Hepatocyte (in vitro differentiated cells): ENCODE measurements around the gene NANOS2. TPM values are rescaled to one million over a fixed set of nuclear protein-coding genes. Genes with fewer than 3 reads are reported as not detected.

ENCODE experiments used
- DNase-seq: peaks from one replicate; pipeline ENCODE4 v3.0.0-alpha.2; 2016; ENCODE audit warnings: low spot score
- H2AFZ ChIP-seq: fragments of 200-600 bp; sonication (generic); 2 replicates; pipeline ENCODE4 v1.6.0; 2016; ENCODE audit warnings: antibody characterized with exemption, mild to moderate bottlenecking
- H3K27ac ChIP-seq: fragments of 200-600 bp; sonication (generic); 2 replicates; pipeline ENCODE4 v1.5.1; 2016; ENCODE audit warnings: mild to moderate bottlenecking
- H3K27me3 ChIP-seq: fragments of 200-600 bp; sonication (generic); 2 replicates; pipeline ENCODE4 v1.6.1; 2016
- H3K36me3 ChIP-seq: fragments of 200-600 bp; sonication (generic); replicated peaks from 2 replicates; pipeline ENCODE4 v1.5.1; 2016; ENCODE audit warnings: low read depth; ENCODE audit not compliant: insufficient read depth
- H3K4me1 ChIP-seq: fragments of 200-600 bp; sonication (generic); 2 replicates; pipeline ENCODE4 v1.5.1; 2016; ENCODE audit warnings: mild to moderate bottlenecking, moderate library complexity; ENCODE audit not compliant: insufficient read depth
- H3K4me2 ChIP-seq: fragments of 200-600 bp; sonication (generic); 2 replicates; pipeline ENCODE4 v1.6.0; 2016
- H3K4me3 ChIP-seq: fragments of 200-600 bp; sonication (generic); 2 replicates; pipeline ENCODE4 v1.5.1; 2016; ENCODE audit warnings: mild to moderate bottlenecking
- H3K79me2 ChIP-seq: fragments of 200-600 bp; sonication (generic); 2 replicates; pipeline ENCODE4 v1.6.0; 2017; ENCODE audit warnings: mild to moderate bottlenecking
- H3K9me2 ChIP-seq: fragments of 200-600 bp; sonication (generic); replicated peaks from 2 replicates; pipeline ENCODE4 v1.6.0; 2017; ENCODE audit warnings: mild to moderate bottlenecking; ENCODE audit not compliant: insufficient read depth
- H3K9me3 ChIP-seq: fragments of 200-600 bp; sonication (generic); 2 replicates; pipeline ENCODE4 v1.5.1; 2016; ENCODE audit warnings: low read depth, mild to moderate bottlenecking
- H4K20me1 ChIP-seq: fragments of 200-600 bp; sonication (generic); 2 replicates; pipeline ENCODE4 v1.6.0; 2016; ENCODE audit warnings: mild to moderate bottlenecking; ENCODE audit not compliant: insufficient read depth, poor library complexity, severe bottlenecking
- CTCF ChIP-seq: fragments of 200-600 bp; sonication (generic); IDR thresholded peaks from 2 replicates; pipeline ENCODE4 v1.5.1; 2016; ENCODE audit warnings: antibody characterized with exemption, mild to moderate bottlenecking; ENCODE audit not compliant: poor library complexity
- EZH2 ChIP-seq: fragments of 200-600 bp; sonication (generic); IDR thresholded peaks from 2 replicates; pipeline ENCODE4 v1.6.1; 2016; ENCODE audit warnings: antibody characterized with exemption, mild to moderate bottlenecking, borderline replicate concordance
- EZH2phosphoT487 ChIP-seq: fragments of 200-600 bp; sonication (generic); IDR thresholded peaks from one replicate; pipeline ENCODE4 v1.6.1; 2018; ENCODE audit warnings: antibody characterized with exemption, mild to moderate bottlenecking, low read depth, moderate library complexity; ENCODE audit not compliant: unreplicated experiment, severe bottlenecking
- WGBS: methylation state at CpG from one replicate; pipeline ENCODE4 v1.1.6; 2016; ENCODE audit warnings: low lambda C conversion rate; ENCODE audit errors: missing lambda C conversion rate; 5-methylcytosine and 5-hydroxymethylcytosine counted together
- polyA plus RNA-seq: library from polyadenylated mRNA; unstranded; fragments of >200 nt; fragmentation: Nextera tagmentation; extraction: Ambion mirVana; gene quantifications from 2 replicates; pipeline ENCODE4 v1.2.1, GENCODE V29; 2016
- total RNA-seq: library from RNA; depleted of rRNA; stranded (reverse); fragments of >200 nt; gene quantifications from 2 replicates; pipeline ENCODE4 v1.2.3, GENCODE V29; 2014

The NANOS2 gene
- total and polyA plus RNA-seq, 2 experiments from 2014 or later: not detected

GRCh38 chr19:45876411-45877197 lies 38.0 kb downstream of the NANOS2 start:
- H3K4me3 ChIP-seq: no peak overlapping the region
- H2AFZ ChIP-seq: peak overlapping the region; percentile 77
- peaks cover 31% of the 10 kb centered on the region for H3K4me1 ChIP-seq
- DNase-seq: peak; percentile 84
- WGBS: 7% methylated on average over 29 of the region's 41 CpGs
- H3K79me2 ChIP-seq: no peaks in the 10 kb centered on the region
- H4K20me1 ChIP-seq: no peaks in the 10 kb centered on the region
- H3K9me3 ChIP-seq: no peaks in the 10 kb centered on the region
- peak overlapping the region; percentile 94 for H3K27ac ChIP-seq
- TF ChIP-seq EZH2phosphoT487: no peak
- no peak for TF ChIP-seq EZH2
- TF ChIP-seq CTCF: no peak
- no peaks in the 10 kb centered on the region for H3K9me2 ChIP-seq
- peak overlapping the region; percentile 74 for H3K4me2 ChIP-seq
- H3K27me3 ChIP-seq: no peaks in the 10 kb centered on the region
- H3K36me3 ChIP-seq: no peaks in the 10 kb centered on the region

- 83% methylated on average over 2 of the region's 4 CpGs for WGBS
- H2AFZ ChIP-seq: peak overlapping the region; percentile 77
- H3K27me3 ChIP-seq: no peaks in the 10 kb centered on the region
- H3K4me2 ChIP-seq: peak overlapping the region; percentile 74
- TF ChIP-seq CTCF: no peak
- no peak for TF ChIP-seq EZH2
- no peak for TF ChIP-seq EZH2phosphoT487
- H4K20me1 ChIP-seq: no peaks in the 10 kb centered on the region
- no peaks in the 10 kb centered on the region for H3K9me2 ChIP-seq
- H3K79me2 ChIP-seq: peaks cover 2% of the 10 kb centered on the region
- no peaks in the 10 kb centered on the region for H3K36me3 ChIP-seq
- H3K4me3 ChIP-seq: no peak overlapping the region
- H3K4me1 ChIP-seq: peaks cover 31% of the 10 kb centered on the region
- DNase-seq: no peak
- H3K27ac ChIP-seq: peak overlapping the region; percentile 94
- H3K9me3 ChIP-seq: no peaks in the 10 kb centered on the region
Measured at GRCh38 chr19:45876161-45876410, 38.5 kb downstream of the NANOS2 start.

DNA sequence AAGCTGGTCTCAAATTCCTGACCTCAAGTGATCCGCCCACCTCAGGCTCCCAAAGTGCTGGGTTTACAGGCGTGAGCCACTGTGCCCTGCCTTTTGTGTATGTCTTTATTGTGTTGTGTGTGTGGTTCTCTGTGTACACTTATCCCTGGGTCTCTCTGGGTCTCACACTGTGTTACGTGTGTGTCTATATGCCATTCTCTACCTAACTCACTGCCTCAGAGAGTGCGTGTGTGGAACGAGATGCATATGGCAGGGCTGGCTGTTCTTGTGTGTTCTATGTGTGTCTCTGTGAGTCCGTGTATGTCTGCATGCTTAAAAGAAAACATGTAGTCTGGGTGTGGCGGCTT lies 40.0 kb downstream of the NANOS2 start:
- Histone ChIP-seq H3K36me3 (no peaks in the 10 kb centered on the region), H3K4me3 (no peak overlapping the region), H3K4me2 (no peak overlapping the region), H3K9me3 (no peaks in the 10 kb centered on the region), H4K20me1 (no peaks in the 10 kb centered on the region), H2AFZ (no peak overlapping the region), H3K27me3 (no peaks in the 10 kb centered on the region), H3K79me2 (peaks cover 11% of the 10 kb centered on the region), H3K4me1 (peaks cover 31% of the 10 kb centered on the region), H3K27ac (peak overlapping the region; percentile 46), H3K9me2 (no peaks in the 10 kb centered on the region)
- DNase-seq: no peak
- no peak for TF ChIP-seq EZH2
- TF ChIP-seq EZH2phosphoT487: no peak
- TF ChIP-seq CTCF: no peak
- 87% methylated on average over 7 of the region's 7 CpGs for WGBS
